GM23338 (cell line): Measurements from ENCODE around the gene SELENON. TPM values are rescaled to one million over a fixed set of nuclear protein-coding genes. Genes with fewer than 3 reads are reported as not detected.

Source experiments
- ATAC-seq: fragments of 200-7000 bp; cut with Tn5 transposase; 3 replicates; pipeline ENCODE4 v1.9.1; 2020
- DNase-seq: peaks from one replicate; pipeline ENCODE4 v3.0.0-alpha.2; 2015; ENCODE audit warnings: low spot score
- H2AFZ ChIP-seq: fragments of 200-600 bp; sonication (generic); 2 replicates; pipeline ENCODE4 v1.8.0; 2016; ENCODE audit warnings: antibody characterized with exemption, mild to moderate bottlenecking, moderate library complexity
- H3F3A ChIP-seq: fragments of 200-600 bp; sonication (generic); replicated peaks from 2 replicates; pipeline ENCODE4 v1.8.0; 2017; ENCODE audit warnings: antibody characterized with exemption, mixed run types, low read depth
- H3K27ac ChIP-seq: fragments of 200-600 bp; sonication (generic); 2 replicates; pipeline ENCODE4 v1.6.1; 2016; ENCODE audit warnings: low read depth
- H3K27me3 ChIP-seq: fragments of 200-600 bp; sonication (generic); 2 replicates; pipeline ENCODE4 v1.8.0; 2016; ENCODE audit warnings: mild to moderate bottlenecking, mixed run types, moderate library complexity; ENCODE audit not compliant: insufficient read depth
- H3K36me3 ChIP-seq: fragments of 200-600 bp; sonication (generic); 2 replicates; pipeline ENCODE4 v1.8.0; 2016; ENCODE audit warnings: mild to moderate bottlenecking; ENCODE audit not compliant: insufficient read depth
- H3K4me1 ChIP-seq: fragments of 200-600 bp; sonication (generic); 2 replicates; pipeline ENCODE4 v1.8.0; 2016; ENCODE audit warnings: mild to moderate bottlenecking, moderate library complexity; ENCODE audit not compliant: insufficient read depth
- H3K4me2 ChIP-seq: fragments of 200-600 bp; sonication (generic); 2 replicates; pipeline ENCODE4 v1.7.1; 2017; ENCODE audit warnings: mixed run types
- H3K4me3 ChIP-seq: fragments of 200-600 bp; sonication (generic); 2 replicates; pipeline ENCODE4 v1.6.1; 2016; ENCODE audit warnings: mixed run types
- H3K79me2 ChIP-seq: fragments of 200-600 bp; sonication (generic); replicated peaks from 2 replicates; pipeline ENCODE4 v1.8.0; 2017; ENCODE audit warnings: mild to moderate bottlenecking; ENCODE audit not compliant: insufficient read depth
- H3K9me2 ChIP-seq: fragments of 200-600 bp; sonication (generic); 2 replicates; pipeline ENCODE4 v1.8.0; 2017; ENCODE audit not compliant: insufficient read depth
- H4K20me1 ChIP-seq: fragments of 200-600 bp; sonication (generic); replicated peaks from 2 replicates; pipeline ENCODE4 v1.8.0; 2017; ENCODE audit warnings: mild to moderate bottlenecking; ENCODE audit not compliant: insufficient read depth
- H3K27ac Mint-ChIP-seq: 2 replicates; pipeline ENCODE4 v1.8.0; 2020; ENCODE audit warnings: inconsistent platforms, mild to moderate bottlenecking, moderate library complexity, mixed read lengths
- H3K27me3 Mint-ChIP-seq: 3 replicates; pipeline ENCODE4 v1.8.0; 2022; ENCODE audit warnings: low read depth, mild to moderate bottlenecking, moderate library complexity, mixed read lengths, inconsistent platforms; ENCODE audit not compliant: insufficient read depth, poor library complexity
- H3K36me3 Mint-ChIP-seq: 3 replicates; pipeline ENCODE4 v1.8.0; 2021; ENCODE audit warnings: low read depth, mild to moderate bottlenecking, inconsistent platforms, moderate library complexity, mixed read lengths
- H3K4me1 Mint-ChIP-seq: 3 replicates; pipeline ENCODE4 v1.8.0; 2020; ENCODE audit warnings: mild to moderate bottlenecking, inconsistent platforms, mixed read lengths
- H3K4me3 Mint-ChIP-seq: 3 replicates; pipeline ENCODE4 v1.8.0; 2021; ENCODE audit warnings: moderate library complexity, mild to moderate bottlenecking, inconsistent platforms, mixed read lengths
- H3K9me3 Mint-ChIP-seq: 3 replicates; pipeline ENCODE4 v1.8.0; 2020; ENCODE audit warnings: moderate library complexity, mild to moderate bottlenecking, inconsistent platforms, mixed read lengths
- CREB1 ChIP-seq: fragments of 250-450 bp; sonication (Bioruptor Pico); IDR thresholded peaks from 2 replicates; pipeline ENCODE4 v1.5.0; 2020; ENCODE audit warnings: low read depth, mild to moderate bottlenecking, moderate library complexity
- ETS1 ChIP-seq: IDR thresholded peaks from 2 replicates; pipeline ENCODE4 v1.6.1; 2016; ENCODE audit warnings: antibody characterized with exemption
- EZH2 ChIP-seq: fragments of 200-600 bp; sonication (generic); IDR thresholded peaks from one replicate; pipeline ENCODE4 v1.8.0; 2017; ENCODE audit warnings: antibody characterized with exemption, mild to moderate bottlenecking, low read depth; ENCODE audit not compliant: unreplicated experiment
- EZH2phosphoT487 ChIP-seq: fragments of 200-600 bp; sonication (generic); IDR thresholded peaks from one replicate; pipeline ENCODE4 v1.8.1; 2018; ENCODE audit warnings: antibody characterized with exemption; ENCODE audit not compliant: unreplicated experiment
- JUNB ChIP-seq: IDR thresholded peaks from one replicate; pipeline ENCODE4 v1.6.1; 2016; ENCODE audit warnings: antibody characterized with exemption; ENCODE audit not compliant: unreplicated experiment
- NANOG ChIP-seq: IDR thresholded peaks from 2 replicates; pipeline ENCODE4 v1.6.1; 2016; ENCODE audit warnings: antibody characterized with exemption, borderline replicate concordance
- POLR2AphosphoS5 ChIP-seq: IDR thresholded peaks from 2 replicates; pipeline ENCODE4 v1.6.1; 2016; ENCODE audit warnings: antibody characterized with exemption, low read depth
- REST ChIP-seq: IDR thresholded peaks from one replicate; pipeline ENCODE4 v1.6.1; 2018; ENCODE audit warnings: antibody characterized with exemption; ENCODE audit not compliant: unreplicated experiment
- STAT1 ChIP-seq: IDR thresholded peaks from one replicate; pipeline ENCODE4 v1.6.1; 2016; ENCODE audit warnings: antibody characterized with exemption; ENCODE audit not compliant: unreplicated experiment
- ZNF114 ChIP-seq: fragments of 250-450 bp; sonication (Bioruptor Pico); IDR thresholded peaks from 2 replicates; pipeline ENCODE4 v1.5.0; 2020; ENCODE audit warnings: mild to moderate bottlenecking, moderate library complexity
- polyA plus RNA-seq: library from polyadenylated mRNA; unstranded; fragments of >200 nt; fragmentation: Nextera tagmentation; extraction: Ambion mirVana; gene quantifications from 2 replicates; pipeline ENCODE4 v1.2.1, GENCODE V29; 2016
- total RNA-seq: library from RNA; depleted of rRNA; stranded (reverse); fragments of >200 nt; shearing (Covaris generic); gene quantifications from 2 replicates; pipeline ENCODE4 v1.2.3, GENCODE V29; 2014
- TF ChIP-seq, protein P1 (sequence below), 2 experiments: fragments of 200-600 bp in 1 of 2; sonication (generic) in 1 of 2; conservative IDR thresholded peaks; 2 replicates each; pipeline versions ENCODE4 v1.5.1 to v1.6.1; 2016 to 2017; ENCODE audit warnings: antibody characterized with exemption in 2 of 2, low read depth in 2 of 2, mild to moderate bottlenecking in 2 of 2, moderate library complexity in 1 of 2
- TF ChIP-seq, protein P2 (sequence below): fragments of 250-450 bp; sonication (Bioruptor Pico); IDR thresholded peaks from 2 replicates; pipeline ENCODE4 v1.5.0; 2020; ENCODE audit warnings: mild to moderate bottlenecking, moderate library complexity

The SELENON gene
- total and polyA plus RNA-seq, 2 experiments from 2014 or later = 17.9 to 93.2 TPM

- DNase-seq (no peak), ATAC-seq (no peak)
- H3K27me3 Mint-ChIP-seq = peaks cover 17% of the 10 kb centered on the region
- no peaks in the 10 kb centered on the region for H3K9me3 Mint-ChIP-seq
- no peaks in the 10 kb centered on the region for H3K79me2 ChIP-seq
- H3K9me2 ChIP-seq = no peaks in the 10 kb centered on the region
- H2AFZ ChIP-seq = no peak overlapping the region
- H3K27ac Mint-ChIP-seq = no peak overlapping the region
- H3K4me3 ChIP-seq = no peak overlapping the region
- H3K4me1 ChIP-seq = peaks cover 3% of the 10 kb centered on the region
- TF ChIP-seq JUNB (no peak), POLR2AphosphoS5 (no peak), CREB1 (CRISPR knock-in tag) (no peak), ZNF114 (no peak), EZH2phosphoT487 (no peak), NANOG (no peak), STAT1 (no peak), EZH2 (no peak), ETS1 (no peak), REST (no peak)
- TF ChIP-seq, protein P1, sequence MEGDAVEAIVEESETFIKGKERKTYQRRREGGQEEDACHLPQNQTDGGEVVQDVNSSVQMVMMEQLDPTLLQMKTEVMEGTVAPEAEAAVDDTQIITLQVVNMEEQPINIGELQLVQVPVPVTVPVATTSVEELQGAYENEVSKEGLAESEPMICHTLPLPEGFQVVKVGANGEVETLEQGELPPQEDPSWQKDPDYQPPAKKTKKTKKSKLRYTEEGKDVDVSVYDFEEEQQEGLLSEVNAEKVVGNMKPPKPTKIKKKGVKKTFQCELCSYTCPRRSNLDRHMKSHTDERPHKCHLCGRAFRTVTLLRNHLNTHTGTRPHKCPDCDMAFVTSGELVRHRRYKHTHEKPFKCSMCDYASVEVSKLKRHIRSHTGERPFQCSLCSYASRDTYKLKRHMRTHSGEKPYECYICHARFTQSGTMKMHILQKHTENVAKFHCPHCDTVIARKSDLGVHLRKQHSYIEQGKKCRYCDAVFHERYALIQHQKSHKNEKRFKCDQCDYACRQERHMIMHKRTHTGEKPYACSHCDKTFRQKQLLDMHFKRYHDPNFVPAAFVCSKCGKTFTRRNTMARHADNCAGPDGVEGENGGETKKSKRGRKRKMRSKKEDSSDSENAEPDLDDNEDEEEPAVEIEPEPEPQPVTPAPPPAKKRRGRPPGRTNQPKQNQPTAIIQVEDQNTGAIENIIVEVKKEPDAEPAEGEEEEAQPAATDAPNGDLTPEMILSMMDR (conservative IDR thresholded peaks at IDR 0.05; ENCODE audit: low read depth in 2 of 2) = no peak
- TF ChIP-seq, protein P2, sequence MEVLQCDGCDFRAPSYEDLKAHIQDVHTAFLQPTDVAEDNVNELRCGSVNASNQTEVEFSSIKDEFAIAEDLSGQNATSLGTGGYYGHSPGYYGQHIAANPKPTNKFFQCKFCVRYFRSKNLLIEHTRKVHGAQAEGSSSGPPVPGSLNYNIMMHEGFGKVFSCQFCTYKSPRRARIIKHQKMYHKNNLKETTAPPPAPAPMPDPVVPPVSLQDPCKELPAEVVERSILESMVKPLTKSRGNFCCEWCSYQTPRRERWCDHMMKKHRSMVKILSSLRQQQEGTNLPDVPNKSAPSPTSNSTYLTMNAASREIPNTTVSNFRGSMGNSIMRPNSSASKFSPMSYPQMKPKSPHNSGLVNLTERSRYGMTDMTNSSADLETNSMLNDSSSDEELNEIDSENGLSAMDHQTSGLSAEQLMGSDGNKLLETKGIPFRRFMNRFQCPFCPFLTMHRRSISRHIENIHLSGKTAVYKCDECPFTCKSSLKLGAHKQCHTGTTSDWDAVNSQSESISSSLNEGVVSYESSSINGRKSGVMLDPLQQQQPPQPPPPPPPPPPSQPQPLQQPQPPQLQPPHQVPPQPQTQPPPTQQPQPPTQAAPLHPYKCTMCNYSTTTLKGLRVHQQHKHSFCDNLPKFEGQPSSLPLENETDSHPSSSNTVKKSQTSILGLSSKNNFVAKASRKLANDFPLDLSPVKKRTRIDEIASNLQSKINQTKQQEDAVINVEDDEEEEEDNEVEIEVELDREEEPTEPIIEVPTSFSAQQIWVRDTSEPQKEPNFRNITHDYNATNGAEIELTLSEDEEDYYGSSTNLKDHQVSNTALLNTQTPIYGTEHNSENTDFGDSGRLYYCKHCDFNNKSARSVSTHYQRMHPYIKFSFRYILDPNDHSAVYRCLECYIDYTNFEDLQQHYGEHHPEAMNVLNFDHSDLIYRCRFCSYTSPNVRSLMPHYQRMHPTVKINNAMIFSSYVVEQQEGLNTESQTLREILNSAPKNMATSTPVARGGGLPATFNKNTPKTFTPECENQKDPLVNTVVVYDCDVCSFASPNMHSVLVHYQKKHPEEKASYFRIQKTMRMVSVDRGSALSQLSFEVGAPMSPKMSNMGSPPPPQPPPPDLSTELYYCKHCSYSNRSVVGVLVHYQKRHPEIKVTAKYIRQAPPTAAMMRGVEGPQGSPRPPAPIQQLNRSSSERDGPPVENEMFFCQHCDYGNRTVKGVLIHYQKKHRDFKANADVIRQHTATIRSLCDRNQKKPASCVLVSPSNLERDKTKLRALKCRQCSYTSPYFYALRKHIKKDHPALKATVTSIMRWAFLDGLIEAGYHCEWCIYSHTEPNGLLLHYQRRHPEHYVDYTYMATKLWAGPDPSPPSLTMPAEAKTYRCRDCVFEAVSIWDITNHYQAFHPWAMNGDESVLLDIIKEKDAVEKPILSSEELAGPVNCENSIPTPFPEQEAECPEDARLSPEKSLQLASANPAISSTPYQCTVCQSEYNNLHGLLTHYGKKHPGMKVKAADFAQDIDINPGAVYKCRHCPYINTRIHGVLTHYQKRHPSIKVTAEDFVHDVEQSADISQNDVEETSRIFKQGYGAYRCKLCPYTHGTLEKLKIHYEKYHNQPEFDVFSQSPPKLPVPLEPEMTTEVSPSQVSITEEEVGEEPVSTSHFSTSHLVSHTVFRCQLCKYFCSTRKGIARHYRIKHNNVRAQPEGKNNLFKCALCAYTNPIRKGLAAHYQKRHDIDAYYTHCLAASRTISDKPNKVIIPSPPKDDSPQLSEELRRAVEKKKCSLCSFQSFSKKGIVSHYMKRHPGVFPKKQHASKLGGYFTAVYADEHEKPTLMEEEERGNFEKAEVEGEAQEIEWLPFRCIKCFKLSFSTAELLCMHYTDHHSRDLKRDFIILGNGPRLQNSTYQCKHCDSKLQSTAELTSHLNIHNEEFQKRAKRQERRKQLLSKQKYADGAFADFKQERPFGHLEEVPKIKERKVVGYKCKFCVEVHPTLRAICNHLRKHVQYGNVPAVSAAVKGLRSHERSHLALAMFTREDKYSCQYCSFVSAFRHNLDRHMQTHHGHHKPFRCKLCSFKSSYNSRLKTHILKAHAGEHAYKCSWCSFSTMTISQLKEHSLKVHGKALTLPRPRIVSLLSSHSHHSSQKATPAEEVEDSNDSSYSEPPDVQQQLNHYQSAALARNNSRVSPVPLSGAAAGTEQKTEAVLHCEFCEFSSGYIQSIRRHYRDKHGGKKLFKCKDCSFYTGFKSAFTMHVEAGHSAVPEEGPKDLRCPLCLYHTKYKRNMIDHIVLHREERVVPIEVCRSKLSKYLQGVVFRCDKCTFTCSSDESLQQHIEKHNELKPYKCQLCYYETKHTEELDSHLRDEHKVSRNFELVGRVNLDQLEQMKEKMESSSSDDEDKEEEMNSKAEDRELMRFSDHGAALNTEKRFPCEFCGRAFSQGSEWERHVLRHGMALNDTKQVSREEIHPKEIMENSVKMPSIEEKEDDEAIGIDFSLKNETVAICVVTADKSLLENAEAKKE = no peak
- no peak overlapping the region for H3K4me2 ChIP-seq
- no peak overlapping the region for H3K27ac ChIP-seq
- peaks cover 17% of the 10 kb centered on the region for H3K4me1 Mint-ChIP-seq
- H3F3A ChIP-seq = peaks cover 4% of the 10 kb centered on the region; the same call in 1 of the 2 replicates
- H4K20me1 ChIP-seq = no peaks in the 10 kb centered on the region; the same call in 1 of the 2 replicates
- H3K4me3 Mint-ChIP-seq = no peak overlapping the region
- no peaks in the 10 kb centered on the region for H3K27me3 ChIP-seq
- H3K36me3 Mint-ChIP-seq = no peaks in the 10 kb centered on the region
- no peaks in the 10 kb centered on the region for H3K36me3 ChIP-seq
These were observed 6.3 kb upstream of the SELENON start for GRCh38 chr1:25793585-25794170.
